C4-2B (cell line): ENCODE results near the gene SPATA46.

Experiments
- H3K27ac ChIP-seq: fragments of 450-650 bp; 2 replicates; pipeline ENCODE4 v1.5.1; 2017
- CTCF ChIP-seq: fragments of 450-650 bp; conservative IDR thresholded peaks from 2 replicates; pipeline ENCODE4 v1.5.1; 2017; ENCODE audit warnings: mild to moderate bottlenecking
- ZFX ChIP-seq: fragments of 450-650 bp; IDR thresholded peaks from 2 replicates; pipeline ENCODE4 v1.6.1; 2017

Gene SPATA46

GRCh38 chr1:162333991-162334390 is 42.7 kb downstream of the SPATA46 start:
- TF ChIP-seq CTCF (no peak), ZFX (no peak)
- no peak overlapping the region for H3K27ac ChIP-seq

- TF ChIP-seq ZFX (no peak), CTCF (no peak)
- no peak overlapping the region for H3K27ac ChIP-seq
Measured at GRCh38 chr1:162329826-162330225, 46.8 kb downstream of the SPATA46 start.

- TF ChIP-seq CTCF (no peak), ZFX (no peak)
- no peak overlapping the region for H3K27ac ChIP-seq
Measured at GRCh38 chr1:162328512-162328911, 48.1 kb downstream of the SPATA46 start.

- H3K27ac ChIP-seq: no peak overlapping the region
- TF ChIP-seq ZFX (no peak), CTCF (no peak)
Measured at GRCh38 chr1:162327788-162328165, 48.9 kb downstream of the SPATA46 start.

- no peak for TF ChIP-seq ZFX
- TF ChIP-seq CTCF: no peak
- no peak overlapping the region for H3K27ac ChIP-seq
Measured at GRCh38 chr1:162327144-162327787, 49.4 kb downstream of the SPATA46 start.

- H3K27ac ChIP-seq: no peak overlapping the region
- TF ChIP-seq CTCF (no peak), ZFX (no peak)
Measured at GRCh38 chr1:162326559-162326958, 50.1 kb downstream of the SPATA46 start.

- H3K27ac ChIP-seq: no peak overlapping the region
- TF ChIP-seq CTCF (no peak), ZFX (no peak)
Measured at GRCh38 chr1:162324396-162324795, 52.3 kb downstream of the SPATA46 start.
